SK-N-MC (cell line): ENCODE results near the gene CD59.
"Not testable (repeated sequence)": the region's sequence is repeated elsewhere in the genome, so short reads cannot be mapped to it uniquely, and the experiment has no call there.

Experiments used
- DNase-seq: peaks from one replicate; pipeline ENCODE4 v3.0.0-alpha.2; 2011; ENCODE audit warnings: low read depth, low spot score
- H3K27ac ChIP-seq: fragments of 200-600 bp; sonication (generic); 2 replicates; pipeline ENCODE4 v1.5.1; 2016; ENCODE audit warnings: mixed run types
- H3K36me3 ChIP-seq: fragments of 200-600 bp; sonication (generic); 2 replicates; pipeline ENCODE4 v1.6.1; 2017; ENCODE audit warnings: antibody characterized with exemption, low read length, mixed read lengths; ENCODE audit not compliant: insufficient read depth
- H3K4me3 ChIP-seq: fragments of 200-600 bp; sonication (generic); 2 replicates; pipeline ENCODE4 v1.5.1; 2016
- H3K9ac ChIP-seq: fragments of 200-600 bp; sonication (generic); 2 replicates; pipeline ENCODE4 v1.8.0; 2017; ENCODE audit warnings: mixed run types, mixed read lengths; ENCODE audit not compliant: insufficient read length
- H3K9me3 ChIP-seq: fragments of 200-600 bp; sonication (generic); 2 replicates; pipeline ENCODE4 v1.6.1; 2017; ENCODE audit warnings: low read depth, mild to moderate bottlenecking, antibody characterized with exemption, low read length, moderate library complexity, mixed read lengths
- EZH2 ChIP-seq: fragments of 200-600 bp; sonication (generic); IDR thresholded peaks from one replicate; pipeline ENCODE4 v1.6.1; 2017; ENCODE audit warnings: antibody characterized with exemption
- FOXP2 ChIP-seq: optimal IDR thresholded peaks from 2 replicates; pipeline ENCODE3; 2011; ENCODE audit warnings: mild to moderate bottlenecking, moderate library complexity; ENCODE audit not compliant: insufficient read depth; ENCODE audit errors: extremely low read length, control extremely low read depth
- POLR2AphosphoS5 ChIP-seq: IDR thresholded peaks from 2 replicates; pipeline ENCODE4 v1.6.1; 2012; ENCODE audit warnings: mild to moderate bottlenecking, low read depth, low read length, borderline replicate concordance

CD59 gene

GRCh38 chr11:33689501-33689900, 46.7 kb downstream of the CD59 start:
- no peak for DNase-seq
- Histone ChIP-seq H3K36me3 (no peaks in the 10 kb centered on the region), H3K9ac (no peak overlapping the region), H3K27ac (no peak overlapping the region), H3K4me3 (no peak overlapping the region), H3K9me3 (no peaks in the 10 kb centered on the region)
- TF ChIP-seq EZH2, result no peak
- no peak for TF ChIP-seq POLR2AphosphoS5
- no peak for TF ChIP-seq FOXP2

- Histone ChIP-seq H3K9ac (no peak overlapping the region), H3K36me3 (no peaks in the 10 kb centered on the region), H3K4me3 (no peak overlapping the region), H3K27ac (no peak overlapping the region), H3K9me3 (no peaks in the 10 kb centered on the region)
- DNase-seq, result no peak
- TF ChIP-seq FOXP2 (no peak), EZH2 (no peak)
Measured at GRCh38 chr11:33689085-33689484, 47.1 kb downstream of the CD59 start.

GRCh38 chr11:33687733-33688479, 48.3 kb downstream of the CD59 start:
- Histone ChIP-seq H3K9ac (no peak overlapping the region), H3K36me3 (no peaks in the 10 kb centered on the region), H3K9me3 (no peaks in the 10 kb centered on the region), H3K27ac (no peak overlapping the region), H3K4me3 (no peak overlapping the region)
- DNase-seq, result no peak
- TF ChIP-seq FOXP2, result no peak
- no peak for TF ChIP-seq POLR2AphosphoS5
- no peak for TF ChIP-seq EZH2

GRCh38 chr11:33685082-33685481, 51.1 kb downstream of the CD59 start:
- H3K4me3 ChIP-seq, result no peak overlapping the region
- DNase-seq, result no peak
- no peaks in the 10 kb centered on the region for H3K36me3 ChIP-seq
- no peak overlapping the region for H3K9ac ChIP-seq
- TF ChIP-seq EZH2 (no peak), POLR2AphosphoS5 (no peak), FOXP2 (no peak)
- no peaks in the 10 kb centered on the region for H3K9me3 ChIP-seq
- no peak overlapping the region for H3K27ac ChIP-seq

GRCh38 chr11:33684003-33684706, 52.1 kb downstream of the CD59 start:
- Histone ChIP-seq H3K9me3 (no peaks in the 10 kb centered on the region), H3K36me3 (no peaks in the 10 kb centered on the region), H3K27ac (no peak overlapping the region), H3K4me3 (no peak overlapping the region), H3K9ac (no peak overlapping the region)
- no peak for TF ChIP-seq POLR2AphosphoS5
- no peak for TF ChIP-seq EZH2
- no peak for TF ChIP-seq FOXP2
- DNase-seq, result no peak

GRCh38 chr11:33682446-33682845, 53.8 kb downstream of the CD59 start:
- Histone ChIP-seq H3K27ac (no peak overlapping the region), H3K4me3 (no peak overlapping the region), H3K36me3 (no peaks in the 10 kb centered on the region), H3K9ac (no peak overlapping the region), H3K9me3 (no peaks in the 10 kb centered on the region)
- no peak for TF ChIP-seq FOXP2
- no peak for DNase-seq

- Histone ChIP-seq H3K9ac (no peak overlapping the region), H3K27ac (no peak overlapping the region), H3K4me3 (no peak overlapping the region), H3K36me3 (no peaks in the 10 kb centered on the region), H3K9me3 (no peaks in the 10 kb centered on the region)
- TF ChIP-seq EZH2, result no peak
- no peak for TF ChIP-seq POLR2AphosphoS5
- TF ChIP-seq FOXP2, result no peak
- DNase-seq, result no peak
Measured at GRCh38 chr11:33682019-33682418, 54.2 kb downstream of the CD59 start.

- not testable (repeated sequence) for H3K9ac ChIP-seq, H3K27ac ChIP-seq, H3K9me3 ChIP-seq, H3K36me3 ChIP-seq, H3K4me3 ChIP-seq, DNase-seq
Measured at GRCh38 chr11:33678616-33679015, 57.6 kb downstream of the CD59 start.

GRCh38 chr11:33674035-33674814, 62.0 kb downstream of the CD59 start:
- no peak overlapping the region for H3K27ac ChIP-seq
- no peak for DNase-seq
- H3K4me3 ChIP-seq, result no peak overlapping the region
- no peaks in the 10 kb centered on the region for H3K9me3 ChIP-seq
- no peak for TF ChIP-seq POLR2AphosphoS5
- TF ChIP-seq FOXP2, result no peak
- no peak for TF ChIP-seq EZH2
- H3K9ac ChIP-seq, result no peak overlapping the region
- H3K36me3 ChIP-seq, result no peaks in the 10 kb centered on the region
